OCI-LY7 (cell line): ENCODE results near the gene NFKBIE. TPM values are rescaled to one million over a fixed set of nuclear protein-coding genes. Genes with fewer than 3 reads are reported as not detected.

Source experiments
- BruUV-seq: library from RNA; stranded (reverse); fragments of 400-500 nt; replicated peaks from 2 replicates; lab custom pipeline; 2021; lab: Mats Ljungman, UMichigan
- CTCF ChIA-PET: fragments of 300-600 bp; sonication (Branson Sonifier 250); formaldehyde crosslinking; loops from one replicate; lab custom pipeline; 2022; ENCODE audit warnings: antibody characterized with exemption; ENCODE audit not compliant: unreplicated experiment; lab: Charles Lee
- POLR2A ChIA-PET: fragments of 300-600 bp; sonication (Branson Sonifier 250); formaldehyde crosslinking; loops from one replicate; lab custom pipeline; 2022; ENCODE audit warnings: antibody characterized with exemption; lab: Charles Lee
- DNase-seq: peaks from one replicate; pipeline ENCODE4 v3.0.0-alpha.2; 2015; ENCODE audit warnings: low spot score
- H2AFZ ChIP-seq: fragments of 200-600 bp; sonication (generic), shearing (Covaris generic); 2 replicates; pipeline ENCODE4 v1.6.1; 2014; ENCODE audit warnings: mild to moderate bottlenecking, antibody characterized with exemption, low read length, moderate library complexity
- H3K27ac ChIP-seq: fragments of 200-600 bp; sonication (generic); 2 replicates; pipeline ENCODE4 v1.5.1; 2014; ENCODE audit warnings: mixed run types, low read depth, mild to moderate bottlenecking, moderate library complexity, low read length, inconsistent platforms; ENCODE audit not compliant: poor library complexity, severe bottlenecking
- H3K36me3 ChIP-seq: fragments of 200-600 bp; sonication (generic); 2 replicates; pipeline ENCODE4 v1.6.1; 2014; ENCODE audit warnings: mild to moderate bottlenecking, antibody characterized with exemption, low read length, moderate library complexity, mixed read lengths; ENCODE audit not compliant: insufficient read depth
- H3K4me1 ChIP-seq: fragments of 200-600 bp; sonication (generic); 2 replicates; pipeline ENCODE4 v1.5.1; 2014; ENCODE audit warnings: mild to moderate bottlenecking, low read length; ENCODE audit not compliant: insufficient read depth, poor library complexity, severe bottlenecking
- H3K4me2 ChIP-seq: fragments of 200-600 bp; sonication (generic); 2 replicates; pipeline ENCODE4 v1.6.1; 2014; ENCODE audit warnings: mild to moderate bottlenecking, low read length
- H3K4me3 ChIP-seq: fragments of 200-600 bp; sonication (generic); 2 replicates; pipeline ENCODE4 v1.5.1; 2014; ENCODE audit warnings: mild to moderate bottlenecking, low read depth, low read length; ENCODE audit not compliant: poor library complexity, severe bottlenecking
- H3K79me2 ChIP-seq: fragments of 200-600 bp; sonication (generic); 2 replicates; pipeline ENCODE4 v1.6.1; 2016; ENCODE audit warnings: low read depth, mild to moderate bottlenecking, low read length, moderate library complexity, mixed read lengths; ENCODE audit not compliant: insufficient read depth
- H3K9me2 ChIP-seq: fragments of 200-600 bp; sonication (generic); 2 replicates; pipeline ENCODE4 v1.6.1; 2016; ENCODE audit warnings: mild to moderate bottlenecking, low read length, mixed read lengths; ENCODE audit not compliant: insufficient read depth
- H3K9me3 ChIP-seq: fragments of 200-600 bp; sonication (generic); 2 replicates; pipeline ENCODE4 v1.6.1; 2014; ENCODE audit warnings: mild to moderate bottlenecking, mixed run types, low read length, mixed read lengths
- H4K20me1 ChIP-seq: fragments of 200-600 bp; sonication (generic); 2 replicates; pipeline ENCODE4 v1.6.1; 2014; ENCODE audit warnings: mild to moderate bottlenecking, antibody characterized with exemption, low read length, moderate library complexity, mixed read lengths; ENCODE audit not compliant: insufficient read depth
- EZH2phosphoT487 ChIP-seq: fragments of 200-600 bp; sonication (generic); IDR thresholded peaks from 2 replicates; pipeline ENCODE4 v1.6.1; 2018; ENCODE audit warnings: low read depth, borderline replicate concordance, mild to moderate bottlenecking, mixed run types, antibody characterized with exemption, low read length, moderate library complexity, mixed read lengths
- intact Hi-C: fragments of 100-400 bp; cut with micrococcal nuclease; formaldehyde crosslinking; loops from one replicate; pipeline ENCODE4 v1.10.0; 2022; ENCODE audit not compliant: unreplicated experiment
- total RNA-seq, 2 experiments: library from RNA; depleted of rRNA in 1 of 2; stranded (reverse); fragments of >200 nt in 1 of 2; shearing (Covaris generic) in 1 of 2; gene quantifications; 2 replicates each; pipeline ENCODE4 v1.2.3, GENCODE V29; 2014 to 2022
- TF ChIP-seq, protein P1 (sequence below): fragments of 200-600 bp; sonication (generic); conservative IDR thresholded peaks from 2 replicates; pipeline ENCODE4 v1.5.1; 2014; ENCODE audit warnings: mild to moderate bottlenecking, antibody characterized with exemption, low read length, moderate library complexity, mixed read lengths

The NFKBIE gene
- total RNA-seq, 2 experiments from 2014 or later: 24.8 to 43.1 TPM

DNA sequence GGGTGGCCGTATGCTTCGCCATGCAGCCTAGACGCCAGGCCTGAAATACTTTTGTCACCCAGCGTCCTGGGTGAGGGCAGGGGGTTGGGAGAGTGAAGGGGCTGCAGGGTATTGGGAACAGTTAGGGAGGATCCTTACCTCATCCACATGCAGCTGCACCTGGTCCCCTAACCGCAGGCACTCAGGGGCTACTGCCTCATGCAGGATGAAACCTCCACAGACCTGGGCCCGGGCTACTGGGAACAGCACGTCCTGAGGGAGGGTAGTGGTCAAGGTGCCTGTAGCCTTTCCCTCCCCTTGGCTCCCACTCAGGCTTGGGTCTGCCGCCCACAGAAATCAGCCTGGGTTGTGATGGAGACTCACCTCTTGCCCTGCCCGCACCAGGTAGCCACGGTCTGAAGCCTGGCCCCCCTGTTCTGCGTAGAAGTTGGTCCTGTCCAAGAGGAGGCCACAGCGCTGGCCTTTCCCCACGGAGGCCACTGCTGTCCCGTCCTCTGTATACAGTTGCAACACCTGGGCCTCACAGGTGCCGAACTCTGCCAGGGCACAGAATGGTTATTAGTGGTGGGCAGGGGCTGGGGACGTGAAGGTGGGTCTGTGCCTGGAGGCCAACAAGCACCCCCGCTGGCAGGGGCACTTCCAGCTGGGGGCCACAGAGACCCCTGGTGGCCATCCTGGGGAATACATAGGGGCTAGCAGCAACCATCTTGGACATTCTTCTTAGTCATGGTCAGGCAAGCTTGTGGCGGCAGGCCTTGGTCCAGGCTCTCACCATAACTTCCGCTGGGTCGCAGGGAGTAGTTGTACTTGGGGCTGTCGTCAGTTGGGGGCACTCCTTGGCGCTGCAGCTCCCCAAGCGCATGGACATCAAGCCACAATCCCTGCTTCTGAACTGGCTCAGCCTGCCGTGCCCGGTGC, 39.2 kb upstream of the NFKBIE start:
- Histone ChIP-seq H3K36me3 (peaks cover 83% of the 10 kb centered on the region), H3K9me2 (no peaks in the 10 kb centered on the region), H3K4me1 (no peaks in the 10 kb centered on the region), H3K4me2 (no peak overlapping the region), H3K79me2 (no peaks in the 10 kb centered on the region), H4K20me1 (no peaks in the 10 kb centered on the region), H3K4me3 (no peak overlapping the region), H3K27ac (no peak overlapping the region), H2AFZ (no peak overlapping the region), H3K9me3 (no peaks in the 10 kb centered on the region)
- BruUV-seq: no TSS peak
- POLR2A ChIA-PET: interaction anchor here (0.5 to 0.6 kb wide), 2 partner anchors 108 to 114 kb away, joined by 4 read pairs; no protein-coding TSS in a partner anchor
- intact Hi-C loops: loop anchor here (1.0 kb wide), 1 partner anchor 36 kb away; no protein-coding TSS in a partner anchor
- DNase-seq: peak; percentile 50
- CTCF ChIA-PET: interaction anchor here (0.5 kb wide), 1 partner anchor 38 kb away, joined by 19 read pairs; no protein-coding TSS in a partner anchor
- TF ChIP-seq EZH2phosphoT487: no peak
- TF ChIP-seq, protein P1, sequence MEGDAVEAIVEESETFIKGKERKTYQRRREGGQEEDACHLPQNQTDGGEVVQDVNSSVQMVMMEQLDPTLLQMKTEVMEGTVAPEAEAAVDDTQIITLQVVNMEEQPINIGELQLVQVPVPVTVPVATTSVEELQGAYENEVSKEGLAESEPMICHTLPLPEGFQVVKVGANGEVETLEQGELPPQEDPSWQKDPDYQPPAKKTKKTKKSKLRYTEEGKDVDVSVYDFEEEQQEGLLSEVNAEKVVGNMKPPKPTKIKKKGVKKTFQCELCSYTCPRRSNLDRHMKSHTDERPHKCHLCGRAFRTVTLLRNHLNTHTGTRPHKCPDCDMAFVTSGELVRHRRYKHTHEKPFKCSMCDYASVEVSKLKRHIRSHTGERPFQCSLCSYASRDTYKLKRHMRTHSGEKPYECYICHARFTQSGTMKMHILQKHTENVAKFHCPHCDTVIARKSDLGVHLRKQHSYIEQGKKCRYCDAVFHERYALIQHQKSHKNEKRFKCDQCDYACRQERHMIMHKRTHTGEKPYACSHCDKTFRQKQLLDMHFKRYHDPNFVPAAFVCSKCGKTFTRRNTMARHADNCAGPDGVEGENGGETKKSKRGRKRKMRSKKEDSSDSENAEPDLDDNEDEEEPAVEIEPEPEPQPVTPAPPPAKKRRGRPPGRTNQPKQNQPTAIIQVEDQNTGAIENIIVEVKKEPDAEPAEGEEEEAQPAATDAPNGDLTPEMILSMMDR: peak; percentile 83

DNA sequence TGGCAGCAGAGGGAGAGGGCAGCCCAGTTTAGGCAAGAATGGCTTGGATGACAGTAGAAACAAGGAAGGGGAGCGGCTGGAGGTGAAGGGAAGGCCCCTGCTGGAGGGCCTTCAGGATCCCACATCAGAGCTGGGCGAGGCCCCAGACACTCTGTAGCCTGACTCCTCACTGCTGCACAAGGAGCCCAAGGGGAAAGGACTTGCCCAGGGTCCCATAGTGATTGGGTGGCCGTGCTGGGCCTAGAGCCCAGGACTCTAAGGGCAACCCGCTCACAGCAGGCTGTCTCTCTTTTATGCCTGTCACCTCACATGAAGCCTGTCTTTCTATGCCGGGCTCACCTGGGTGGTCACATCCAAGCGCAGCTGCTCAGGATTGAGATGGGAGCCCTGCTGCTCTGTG, 38.5 kb upstream of the NFKBIE start:
- H3K4me1 ChIP-seq: no peaks in the 10 kb centered on the region
- ChIA-PET POLR2A (no interaction called here), CTCF (no interaction called here)
- no peaks in the 10 kb centered on the region for H3K9me2 ChIP-seq
- no peaks in the 10 kb centered on the region for H3K9me3 ChIP-seq
- H3K4me2 ChIP-seq: no peak overlapping the region
- BruUV-seq: no TSS peak
- H2AFZ ChIP-seq: no peak overlapping the region
- no peak for TF ChIP-seq EZH2phosphoT487
- TF ChIP-seq, protein P1: no peak
- no peaks in the 10 kb centered on the region for H3K79me2 ChIP-seq
- no peaks in the 10 kb centered on the region for H4K20me1 ChIP-seq
- no peak for DNase-seq
- intact Hi-C loops: loop anchor here (1.0 kb wide), 1 partner anchor 36 kb away; no protein-coding TSS in a partner anchor
- H3K4me3 ChIP-seq: no peak overlapping the region
- no peak overlapping the region for H3K27ac ChIP-seq
- H3K36me3 ChIP-seq: peaks cover 76% of the 10 kb centered on the region

DNA sequence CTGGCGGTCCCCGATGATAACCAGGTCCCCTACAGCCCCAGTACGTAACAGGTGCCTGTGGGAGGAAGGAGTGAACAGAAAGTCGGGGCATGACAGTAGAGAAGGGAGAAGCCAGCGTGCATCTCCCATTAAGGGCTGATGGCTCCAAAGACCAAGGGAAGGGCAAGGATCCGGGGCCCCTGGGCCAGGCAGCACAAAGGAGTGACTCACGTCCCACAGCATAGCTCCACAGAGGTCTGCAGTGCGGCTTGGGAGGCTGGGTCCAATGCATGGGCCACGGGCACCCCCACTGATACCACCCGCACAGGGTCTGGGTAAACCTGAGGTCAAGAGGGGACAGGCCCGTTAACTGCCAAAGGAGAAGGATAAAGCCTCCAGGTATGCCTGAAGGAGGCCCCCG, 37.5 kb upstream of the NFKBIE start:
- H3K27ac ChIP-seq: no peak overlapping the region
- no peaks in the 10 kb centered on the region for H4K20me1 ChIP-seq
- H2AFZ ChIP-seq: no peak overlapping the region
- DNase-seq: no peak
- no peak for TF ChIP-seq EZH2phosphoT487
- TF ChIP-seq, protein P1: no peak
- CTCF ChIA-PET: no interaction called here
- H3K9me2 ChIP-seq: no peaks in the 10 kb centered on the region
- intact Hi-C loops: no loop called here
- BruUV-seq: no TSS peak
- no peaks in the 10 kb centered on the region for H3K4me1 ChIP-seq
- no peaks in the 10 kb centered on the region for H3K79me2 ChIP-seq
- POLR2A ChIA-PET: no interaction called here
- no peak overlapping the region for H3K4me2 ChIP-seq
- H3K9me3 ChIP-seq: no peaks in the 10 kb centered on the region
- H3K4me3 ChIP-seq: no peak overlapping the region
- peaks cover 73% of the 10 kb centered on the region for H3K36me3 ChIP-seq
